ENCODE results near the gene ZNF169.
"Not testable (repeated sequence)": the region's sequence is repeated elsewhere in the genome, so short reads cannot be mapped to it uniquely, and the experiment has no call there.

ZNF169 gene

GRCh38 chr9:94259077-94259862 is at the start of gene ZNF169:
ZNF169 (plus strand) TSS chr9:94259298; CDS start chr9:94278813, 19,515 bp downstream.
- peak within 1 kb of the TSS; percentile 66 to 89 for H3K4me3 ChIP-seq (ENCODE audit: low read depth in 1 of 2, low read length in 2 of 2)
- no peaks in the 10 kb centered on the region for H3K27me3 ChIP-seq (ENCODE audit: control insufficient read depth in 1 of 2, insufficient read depth in 2 of 2, low read length in 2 of 2)
- peak within 1 kb of the TSS; percentile 33 for H3K9ac ChIP-seq (ENCODE audit: low read length)
- peak within 1 kb of the TSS; percentile 28 for H3K27ac ChIP-seq (ENCODE audit: low read depth, low read length)
- H3K9me3 ChIP-seq (ENCODE audit: low read length) = no peaks in the 10 kb centered on the region
- no peaks in the 10 kb centered on the region for H3K36me3 ChIP-seq (ENCODE audit: insufficient read depth, low read length)
- no peaks in the 10 kb centered on the region for H3K4me1 ChIP-seq (ENCODE audit: insufficient read depth, low read length)

- Histone ChIP-seq H3K9ac (ENCODE audit: low read length) (no peak overlapping the region), H3K27me3 (ENCODE audit: control insufficient read depth in 1 of 2, insufficient read depth in 2 of 2, low read length in 2 of 2) (no peaks in the 10 kb centered on the region), H3K9me3 (ENCODE audit: low read length) (no peaks in the 10 kb centered on the region), H3K36me3 (ENCODE audit: insufficient read depth, low read length) (no peaks in the 10 kb centered on the region), H3K4me1 (ENCODE audit: insufficient read depth, low read length) (peaks cover 4% of the 10 kb centered on the region), H3K4me3 (ENCODE audit: low read depth in 1 of 2, low read length in 2 of 2) (no peak overlapping the region), H3K27ac (ENCODE audit: low read depth, low read length) (no peak overlapping the region)
Measured at GRCh38 chr9:94210616-94211603, 48.2 kb upstream of the ZNF169 start.

GRCh38 chr9:94212091-94212490 is 47.0 kb upstream of the ZNF169 start:
- Histone ChIP-seq H3K4me1 (ENCODE audit: insufficient read depth, low read length) (peaks cover 4% of the 10 kb centered on the region), H3K4me3 (ENCODE audit: low read depth in 1 of 2, low read length in 2 of 2) (no peak overlapping the region), H3K9ac (ENCODE audit: low read length) (no peak overlapping the region), H3K9me3 (ENCODE audit: low read length) (no peaks in the 10 kb centered on the region), H3K27ac (ENCODE audit: low read depth, low read length) (no peak overlapping the region), H3K36me3 (ENCODE audit: insufficient read depth, low read length) (no peaks in the 10 kb centered on the region), H3K27me3 (ENCODE audit: control insufficient read depth in 1 of 2, insufficient read depth in 2 of 2, low read length in 2 of 2) (no peaks in the 10 kb centered on the region)

GRCh38 chr9:94212531-94212930 is 46.6 kb upstream of the ZNF169 start:
- Histone ChIP-seq H3K36me3 (ENCODE audit: insufficient read depth, low read length) (no peaks in the 10 kb centered on the region), H3K4me3 (ENCODE audit: low read depth in 1 of 2, low read length in 2 of 2) (no peak overlapping the region), H3K27ac (ENCODE audit: low read depth, low read length) (no peak overlapping the region), H3K27me3 (ENCODE audit: control insufficient read depth in 1 of 2, insufficient read depth in 2 of 2, low read length in 2 of 2) (no peaks in the 10 kb centered on the region), H3K9ac (ENCODE audit: low read length) (no peak overlapping the region), H3K4me1 (ENCODE audit: insufficient read depth, low read length) (peaks cover 4% of the 10 kb centered on the region), H3K9me3 (ENCODE audit: low read length) (no peaks in the 10 kb centered on the region)

DNA sequence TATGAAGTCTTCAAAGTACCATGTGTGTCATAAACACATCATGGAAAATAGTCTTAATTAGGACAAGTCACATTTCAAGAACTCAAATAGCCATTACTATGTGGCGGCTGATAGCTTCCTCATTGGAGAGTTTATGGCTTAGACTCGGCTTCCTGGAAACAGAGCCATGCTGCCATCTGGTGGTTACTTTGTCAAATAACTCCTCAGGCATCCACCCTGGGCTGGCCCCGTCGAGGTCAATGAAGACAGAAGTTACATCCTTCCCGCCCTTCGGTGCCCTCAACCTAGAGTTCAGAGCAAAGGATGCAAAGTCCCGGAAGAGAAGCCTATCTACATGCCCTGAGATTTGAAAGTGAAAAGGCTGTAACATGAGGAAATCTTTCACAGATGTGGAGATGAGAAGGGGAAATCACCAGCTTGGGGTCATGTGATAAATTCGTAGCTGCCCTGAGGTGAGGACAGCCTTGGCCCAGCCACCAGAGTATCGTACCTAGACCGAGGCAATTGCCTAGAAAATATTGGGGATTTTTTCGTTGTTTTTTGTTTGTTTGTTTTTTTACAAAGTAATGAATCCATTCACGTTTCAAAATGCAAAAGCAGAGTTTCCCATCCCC is 45.5 kb upstream of the ZNF169 start:
- no peak overlapping the region for H3K4me3 ChIP-seq (ENCODE audit: low read depth in 1 of 2, low read length in 2 of 2)
- H3K9ac ChIP-seq (ENCODE audit: low read length) = no peak overlapping the region
- H3K36me3 ChIP-seq (ENCODE audit: insufficient read depth, low read length) = no peaks in the 10 kb centered on the region
- no peaks in the 10 kb centered on the region for H3K27me3 ChIP-seq (ENCODE audit: control insufficient read depth in 1 of 2, insufficient read depth in 2 of 2, low read length in 2 of 2)
- H3K27ac ChIP-seq (ENCODE audit: low read depth, low read length) = no peak overlapping the region
- no peaks in the 10 kb centered on the region for H3K9me3 ChIP-seq (ENCODE audit: low read length)
- H3K4me1 ChIP-seq (ENCODE audit: insufficient read depth, low read length) = peaks cover 4% of the 10 kb centered on the region

DNA sequence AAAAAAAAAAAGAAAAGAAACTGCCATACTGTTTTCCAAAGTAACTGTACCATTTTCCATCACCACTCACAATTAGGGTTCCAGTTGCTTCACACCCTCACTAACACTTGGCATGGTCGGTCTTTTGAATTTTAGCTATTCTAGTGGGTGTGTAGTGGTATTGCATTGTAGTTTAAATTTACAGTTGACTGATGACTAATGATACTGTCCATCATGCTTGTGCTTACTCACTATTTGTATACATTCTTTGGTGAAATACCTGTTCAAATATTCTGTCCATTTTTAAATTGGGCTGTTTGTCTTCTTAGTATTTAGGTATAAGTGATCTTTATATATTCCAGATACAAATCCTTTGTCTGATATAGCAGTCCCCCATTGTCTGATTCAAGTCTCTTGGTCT is 36.2 kb upstream of the ZNF169 start:
- Histone ChIP-seq H3K27ac (ENCODE audit: low read depth, low read length) (no peak overlapping the region), H3K4me3 (ENCODE audit: low read depth in 1 of 2, low read length in 2 of 2) (no peak overlapping the region), H3K9me3 (ENCODE audit: low read length) (no peaks in the 10 kb centered on the region), H3K27me3 (ENCODE audit: control insufficient read depth in 1 of 2, insufficient read depth in 2 of 2, low read length in 2 of 2) (no peaks in the 10 kb centered on the region), H3K4me1 (ENCODE audit: insufficient read depth, low read length) (no peaks in the 10 kb centered on the region), H3K36me3 (ENCODE audit: insufficient read depth, low read length) (no peaks in the 10 kb centered on the region), H3K9ac (ENCODE audit: low read length) (no peak overlapping the region)

GRCh38 chr9:94225413-94225812 is 33.7 kb upstream of the ZNF169 start:
- not testable (repeated sequence) for H3K27ac ChIP-seq (ENCODE audit: low read depth, low read length); H3K4me3 ChIP-seq (ENCODE audit: low read depth in 1 of 2, low read length in 2 of 2); H3K36me3 ChIP-seq (ENCODE audit: insufficient read depth, low read length); H3K9me3 ChIP-seq (ENCODE audit: low read length); H3K9ac ChIP-seq (ENCODE audit: low read length); H3K4me1 ChIP-seq (ENCODE audit: insufficient read depth, low read length); H3K27me3 ChIP-seq (ENCODE audit: control insufficient read depth in 1 of 2, insufficient read depth in 2 of 2, low read length in 2 of 2)

GRCh38 chr9:94228616-94229015 is 30.5 kb upstream of the ZNF169 start:
- H3K27me3 ChIP-seq (ENCODE audit: control insufficient read depth in 1 of 2, insufficient read depth in 2 of 2, low read length in 2 of 2) = no peaks in the 10 kb centered on the region
- no peak overlapping the region for H3K27ac ChIP-seq (ENCODE audit: low read depth, low read length)
- H3K9me3 ChIP-seq (ENCODE audit: low read length) = no peaks in the 10 kb centered on the region
- H3K9ac ChIP-seq (ENCODE audit: low read length) = no peak overlapping the region
- no peaks in the 10 kb centered on the region for H3K4me1 ChIP-seq (ENCODE audit: insufficient read depth, low read length)
- H3K36me3 ChIP-seq (ENCODE audit: insufficient read depth, low read length) = no peaks in the 10 kb centered on the region
- no peak overlapping the region for H3K4me3 ChIP-seq (ENCODE audit: low read depth in 1 of 2, low read length in 2 of 2)

DNA sequence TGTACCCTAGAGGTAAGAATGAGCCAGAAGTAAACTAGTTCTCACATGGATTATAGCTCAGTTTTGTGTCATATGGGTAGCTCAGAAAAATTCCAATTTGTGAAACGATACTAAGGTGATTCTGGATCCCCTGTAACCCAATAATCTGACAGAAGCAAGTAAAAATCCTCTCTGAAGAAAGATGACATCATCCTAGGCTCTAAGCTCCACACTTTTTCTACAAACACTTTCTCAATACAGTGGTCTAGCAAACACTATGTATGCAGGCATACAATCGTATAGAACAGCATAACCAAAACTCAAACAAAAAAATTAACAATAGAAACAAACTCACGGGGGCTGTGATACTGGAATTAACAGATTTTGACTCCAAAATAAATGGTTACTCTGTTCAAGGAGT is 26.7 kb upstream of the ZNF169 start:
- no peaks in the 10 kb centered on the region for H3K4me1 ChIP-seq (ENCODE audit: insufficient read depth, low read length)
- no peaks in the 10 kb centered on the region for H3K9me3 ChIP-seq (ENCODE audit: low read length)
- H3K4me3 ChIP-seq (ENCODE audit: low read depth in 1 of 2, low read length in 2 of 2) = no peak overlapping the region
- H3K27me3 ChIP-seq (ENCODE audit: control insufficient read depth in 1 of 2, insufficient read depth in 2 of 2, low read length in 2 of 2) = no peaks in the 10 kb centered on the region
- H3K9ac ChIP-seq (ENCODE audit: low read length) = no peak overlapping the region
- H3K27ac ChIP-seq (ENCODE audit: low read depth, low read length) = no peak overlapping the region
- H3K36me3 ChIP-seq (ENCODE audit: insufficient read depth, low read length) = no peaks in the 10 kb centered on the region

DNA sequence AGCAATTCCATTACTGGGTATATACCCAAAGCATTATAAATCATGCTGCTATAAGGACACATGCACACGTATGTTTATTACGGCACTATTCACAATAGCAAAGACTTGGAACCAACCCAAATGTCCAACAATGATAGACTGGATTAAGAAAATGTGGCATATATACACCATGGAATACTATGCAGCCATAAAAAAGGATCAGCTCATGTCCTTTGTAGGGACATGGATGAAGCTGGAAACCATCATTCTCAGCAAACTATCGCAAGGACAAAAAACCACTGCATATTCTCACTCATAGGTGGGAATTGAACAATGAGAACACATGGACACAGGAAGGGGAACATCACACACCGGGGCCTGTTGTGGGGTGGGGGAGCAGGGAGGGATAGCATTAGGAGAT is 18.0 kb upstream of the ZNF169 start:
- not testable (repeated sequence) for H3K4me1 ChIP-seq (ENCODE audit: insufficient read depth, low read length); H3K27ac ChIP-seq (ENCODE audit: low read depth, low read length); H3K9me3 ChIP-seq (ENCODE audit: low read length); H3K9ac ChIP-seq (ENCODE audit: low read length); H3K27me3 ChIP-seq (ENCODE audit: control insufficient read depth in 1 of 2, insufficient read depth in 2 of 2, low read length in 2 of 2); H3K4me3 ChIP-seq (ENCODE audit: low read depth in 1 of 2, low read length in 2 of 2); H3K36me3 ChIP-seq (ENCODE audit: insufficient read depth, low read length)

DNA sequence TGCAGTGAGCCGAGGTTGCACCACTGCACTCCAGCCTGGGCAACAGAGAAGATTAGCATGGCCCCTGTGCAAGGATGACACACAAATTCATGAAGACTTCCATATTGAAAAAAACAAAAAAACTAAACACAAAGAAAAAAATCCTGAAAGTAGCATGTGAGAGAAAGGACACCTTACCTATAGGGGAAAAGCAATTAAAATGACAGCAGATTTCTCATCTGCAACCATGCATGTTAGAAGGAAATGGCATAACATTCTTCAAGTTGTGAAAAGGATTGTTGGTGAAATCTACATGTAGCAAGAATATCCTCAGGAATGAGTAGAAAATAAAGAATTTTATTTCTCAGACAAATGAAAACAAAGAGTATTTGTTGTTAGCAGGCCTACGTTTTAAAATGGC is 13.4 kb upstream of the ZNF169 start:
- Histone ChIP-seq H3K27ac (ENCODE audit: low read depth, low read length) (no peak overlapping the region), H3K9me3 (ENCODE audit: low read length) (no peaks in the 10 kb centered on the region), H3K9ac (ENCODE audit: low read length) (no peak overlapping the region), H3K4me1 (ENCODE audit: insufficient read depth, low read length) (no peaks in the 10 kb centered on the region), H3K27me3 (ENCODE audit: control insufficient read depth in 1 of 2, insufficient read depth in 2 of 2, low read length in 2 of 2) (no peaks in the 10 kb centered on the region), H3K4me3 (ENCODE audit: low read depth in 1 of 2, low read length in 2 of 2) (no peak overlapping the region), H3K36me3 (ENCODE audit: insufficient read depth, low read length) (no peaks in the 10 kb centered on the region)

All from muscle layer of colon (tissue), 2 donors.